Sciatic nerve (tissue), 2 donors: ENCODE results near the gene EPB41L5. TPM values are rescaled to one million over a fixed set of nuclear protein-coding genes. Genes with fewer than 3 reads are reported as not detected.
"Not testable (repeated sequence)": the region's sequence is repeated elsewhere in the genome, so short reads cannot be mapped to it uniquely, and the experiment has no call there.

Experiments used
- ATAC-seq: fragments of 200-7000 bp; cut with Tn5 transposase; one replicate; pipeline ENCODE4 v1.9.1; 2020; ENCODE audit warnings: mild to moderate bottlenecking, moderate library complexity
- DNase-seq: peaks from one replicate; pipeline ENCODE4 v3.0.0-alpha.2; 2020; ENCODE audit warnings: low spot score
- intact Hi-C: fragments of 100-400 bp; cut with DNase I; formaldehyde crosslinking; loops from one replicate; pipeline ENCODE4 v1.14.2; 2022
- total RNA-seq: library from RNA; stranded (reverse); fragmentation: NEBNext Ultra II Directional; extraction: Animal tissue kit (Norgen Biotek cat#: 25700); gene quantifications from one replicate; pipeline ENCODE4 v1.2.1, GENCODE V29; 2021
- donor health status: DM: no; HTN: no; CAD: no.
- donor health status: DM: no; HTN: no; CAD: no.

The EPB41L5 gene
- 25.3 TPM for total RNA-seq

DNA sequence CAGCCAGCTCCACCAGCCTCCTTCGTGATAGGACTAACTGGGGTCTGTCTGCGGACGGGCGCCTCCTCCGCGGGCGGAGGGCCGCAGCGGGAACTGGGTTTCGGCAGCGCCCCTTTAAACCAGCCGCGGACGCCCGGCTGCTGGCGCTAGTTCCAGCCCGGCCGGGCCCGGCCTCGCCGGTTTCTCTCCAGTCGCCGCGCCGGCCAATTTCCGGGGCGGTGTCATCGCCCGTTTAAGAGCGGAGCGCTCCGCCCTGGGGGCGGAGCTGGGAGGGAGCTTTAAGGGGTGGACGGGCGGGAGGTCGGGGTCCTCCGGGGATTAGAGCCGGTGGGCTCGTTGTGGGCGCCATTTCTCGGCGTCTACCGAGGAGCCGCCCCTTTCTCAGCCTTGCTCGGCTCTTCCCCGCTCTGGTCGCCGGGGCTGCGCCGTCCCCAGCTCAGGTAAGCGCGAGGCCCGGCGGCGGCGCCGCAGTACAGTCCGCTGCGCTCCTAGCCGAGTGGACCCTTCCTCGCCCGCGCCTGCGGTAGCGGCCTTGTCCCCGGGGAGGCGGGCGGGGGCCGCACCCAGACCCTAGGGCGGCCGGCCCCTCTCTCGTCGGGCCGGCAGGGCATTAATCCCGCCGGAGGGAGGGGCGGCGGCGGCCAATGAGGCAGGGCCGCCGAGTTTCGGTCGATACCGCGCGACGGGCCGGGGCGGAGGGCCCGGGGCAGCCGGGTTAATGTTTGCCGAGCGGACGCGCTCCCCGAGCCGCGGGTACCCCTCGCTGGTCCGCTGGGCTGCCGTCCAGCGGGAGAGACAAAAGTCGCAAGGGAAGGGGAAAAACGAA lies at the start of gene EPB41L5:
TSS of gene EPB41L5 (plus strand) at position 307 of the 826 bp plus-strand sequence. CDS start 6,008 bp downstream, outside the sequence.
- peak; percentile 98 for ATAC-seq
- intact Hi-C loops: no loop called here
- peak; percentile 93 for DNase-seq

GRCh38 chr2:119981896-119982295 lies 31.0 kb upstream of the EPB41L5 start:
- ATAC-seq: no peak
- intact Hi-C loops: no loop called here
- DNase-seq: no peak

DNA sequence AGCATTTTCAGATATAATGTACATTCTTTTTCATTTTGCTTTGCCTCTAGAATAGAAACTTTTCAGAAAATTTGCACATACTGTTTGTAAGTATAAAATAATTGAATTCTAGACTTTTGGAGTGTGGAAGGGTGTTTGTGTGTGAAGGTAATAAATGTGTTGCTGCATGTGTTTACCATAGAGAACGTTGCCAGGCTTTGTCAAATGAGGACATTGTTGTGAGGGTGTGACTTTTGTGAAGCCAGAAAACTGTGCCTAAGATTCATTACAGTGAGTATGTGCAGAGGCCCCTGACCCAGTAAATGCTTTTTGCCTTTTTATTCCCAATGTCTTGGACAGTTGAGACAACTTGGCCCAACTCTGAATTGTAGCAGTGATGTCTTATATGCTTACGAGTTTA lies 30.4 kb upstream of the EPB41L5 start:
- no peak for ATAC-seq
- intact Hi-C loops: no loop called here

DNA sequence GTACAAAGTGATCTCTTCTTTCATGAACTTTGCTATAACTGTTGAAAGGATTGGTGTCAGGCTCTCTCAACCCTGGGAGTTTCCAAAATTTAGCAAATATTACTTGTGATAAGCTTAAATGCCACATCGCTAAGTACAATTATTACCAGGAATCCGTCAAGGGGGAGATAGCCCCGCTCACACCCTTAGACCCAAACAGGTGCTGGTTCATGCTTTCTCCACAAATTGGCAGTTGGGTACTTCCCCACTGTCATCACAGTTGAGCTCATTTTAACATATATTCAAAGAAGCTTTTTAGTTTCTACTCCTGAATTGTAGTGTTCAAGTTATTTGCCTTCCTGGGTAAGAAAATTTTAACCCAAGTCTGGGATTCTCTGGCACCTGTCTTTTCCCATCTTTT lies 29.8 kb upstream of the EPB41L5 start:
- intact Hi-C loops: no loop called here
- ATAC-seq (no peak), DNase-seq (no peak)

More for the DNA sequence above, 30.4 kb upstream of the EPB41L5 start:
- no peak for DNase-seq

GRCh38 chr2:119996148-119996547 lies 16.7 kb upstream of the EPB41L5 start:
- ATAC-seq (no peak), DNase-seq (no peak)
- intact Hi-C loops: no loop called here

- ATAC-seq, DNase-seq, intact Hi-C loops: not testable (repeated sequence)
Observed at GRCh38 chr2:119996896-119997891, 15.7 kb upstream of the EPB41L5 start.

DNA sequence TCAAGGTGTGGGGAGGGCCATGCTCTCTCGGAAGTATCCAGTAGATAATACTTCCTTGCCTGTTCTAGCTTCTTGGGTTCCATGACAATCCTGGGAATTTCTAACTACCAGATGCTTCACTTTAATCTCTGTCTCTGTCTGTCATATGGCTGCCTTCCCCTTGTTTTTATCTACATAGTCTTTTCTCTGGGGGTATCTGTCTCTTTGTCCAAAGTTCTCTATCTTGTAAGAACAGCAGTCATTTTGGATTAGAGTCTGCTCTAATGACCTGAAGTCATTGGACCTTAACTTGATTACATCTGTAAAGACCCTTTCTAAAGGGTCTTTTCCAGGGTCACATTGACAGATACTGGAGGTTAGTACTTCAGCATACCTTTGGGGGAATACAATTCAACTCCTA lies 11.4 kb upstream of the EPB41L5 start:
- intact Hi-C loops: no loop called here
- no peak for ATAC-seq
- DNase-seq: no peak

- intact Hi-C loops: no loop called here
- DNase-seq: no peak
- no peak for ATAC-seq
Observed at GRCh38 chr2:120004254-120004653, 8.6 kb upstream of the EPB41L5 start.

DNA sequence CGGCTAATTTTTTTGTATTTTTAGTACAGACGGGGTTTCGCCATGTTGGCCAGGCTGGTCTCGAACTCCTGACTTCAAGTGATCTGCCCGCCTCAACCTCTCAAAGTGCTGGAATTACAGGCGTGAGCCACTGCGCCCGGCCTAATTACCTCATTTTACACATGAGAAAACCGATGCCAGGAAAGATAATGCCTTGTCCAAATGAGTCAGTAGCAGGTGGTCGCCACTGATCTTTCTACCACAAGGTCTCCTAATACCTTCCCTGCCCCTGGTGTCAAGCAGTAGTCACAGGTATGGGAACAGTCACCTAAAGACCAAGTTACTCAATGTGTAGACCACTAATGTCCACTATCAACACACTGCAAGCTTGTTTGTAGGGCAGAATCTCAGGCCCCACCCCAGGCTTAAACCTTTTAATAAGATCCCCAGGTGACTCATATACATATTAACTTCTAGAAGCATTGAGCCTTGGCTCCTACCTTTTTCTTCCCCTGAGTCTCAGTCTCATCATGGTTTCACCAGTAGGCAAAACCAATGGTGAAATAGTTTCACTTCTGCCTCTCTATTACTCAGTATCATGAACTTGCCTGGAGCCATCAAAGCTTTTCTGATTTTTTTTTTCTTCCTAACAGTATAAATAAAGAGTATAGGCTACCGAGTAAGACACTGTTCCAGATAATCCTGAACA lies 6.9 kb upstream of the EPB41L5 start:
- DNase-seq (no peak), ATAC-seq (no peak)
- intact Hi-C loops: no loop called here

GRCh38 chr2:120007851-120008250 lies 5.0 kb upstream of the EPB41L5 start:
- no peak for DNase-seq
- ATAC-seq: no peak
- intact Hi-C loops: no loop called here

- ATAC-seq: no peak
- DNase-seq: no peak
- intact Hi-C loops: no loop called here
Observed at GRCh38 chr2:120012363-120012762, 514 bp upstream of the EPB41L5 start.

DNA sequence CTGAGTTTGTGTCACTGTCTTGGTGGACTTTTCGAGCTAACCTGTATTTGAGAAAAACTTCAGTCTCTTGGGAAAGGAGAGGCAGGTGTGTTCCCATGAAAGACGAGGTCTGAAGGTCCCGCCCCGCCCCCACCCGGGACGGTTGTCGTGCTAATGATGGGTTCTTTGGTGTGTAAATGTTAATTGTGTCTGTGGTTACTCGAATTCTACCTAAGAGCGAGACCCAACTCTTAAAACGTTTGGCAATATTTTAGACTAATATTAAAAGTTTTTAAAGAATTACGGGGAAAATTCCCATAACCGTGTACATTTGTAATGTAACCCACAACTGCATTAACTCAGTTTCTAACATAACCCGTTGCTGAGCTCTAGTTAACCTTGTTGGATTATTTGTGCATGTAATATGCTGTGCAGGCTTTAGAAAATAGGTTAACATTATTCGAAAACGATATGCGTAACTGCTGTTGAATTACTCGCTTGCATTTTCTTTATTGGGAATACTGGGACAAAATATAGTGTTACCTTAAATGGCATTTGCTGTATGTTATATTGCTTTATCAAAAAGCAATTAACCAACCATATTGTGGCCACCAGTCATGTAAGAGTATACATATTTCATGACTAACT lies 833 bp downstream of the EPB41L5 start:
- no peak for DNase-seq
- intact Hi-C loops: no loop called here
- ATAC-seq: no peak

DNA sequence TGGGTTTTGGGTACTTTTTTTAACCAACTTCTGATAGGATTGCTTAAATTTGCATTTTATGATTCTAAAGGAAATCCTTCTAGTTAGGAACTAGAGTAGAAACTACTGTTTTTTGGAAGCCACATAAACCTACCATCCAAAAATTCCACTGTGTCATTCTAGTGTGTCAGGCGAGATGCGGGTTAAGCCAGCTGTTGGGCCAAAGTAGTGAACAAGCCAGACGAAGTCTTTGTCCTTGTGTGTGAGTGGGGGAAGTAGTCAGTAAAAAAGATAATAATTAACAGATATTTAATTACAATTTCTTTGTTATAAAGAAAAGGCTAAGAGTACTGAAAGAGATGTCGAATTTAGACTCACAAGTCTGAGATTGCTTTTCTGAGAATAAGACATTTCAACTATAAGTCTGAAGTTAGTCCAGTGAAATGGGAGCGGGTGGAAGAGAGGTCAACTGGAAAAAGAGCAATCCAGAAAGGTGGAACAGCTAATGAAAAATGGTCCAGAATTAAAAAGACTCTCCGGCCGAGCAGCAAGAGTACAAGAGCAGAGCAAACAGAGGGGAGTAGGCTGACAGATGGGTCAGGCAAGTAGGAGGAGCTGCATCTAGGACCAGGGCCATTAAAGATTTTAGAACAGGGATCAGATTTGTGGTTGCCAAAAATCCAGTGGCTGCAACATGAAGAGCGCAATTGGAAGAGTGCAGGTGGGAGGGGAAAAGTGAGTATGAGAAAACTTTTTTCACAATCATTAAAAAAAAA lies 1.5 kb downstream of the EPB41L5 start:
- intact Hi-C loops: no loop called here
- DNase-seq: no peak
- peak; percentile 35 for ATAC-seq

- DNase-seq (no peak), ATAC-seq (no peak)
- intact Hi-C loops: no loop called here
Observed at GRCh38 chr2:120016800-120017199, 3.9 kb downstream of the EPB41L5 start.

DNA sequence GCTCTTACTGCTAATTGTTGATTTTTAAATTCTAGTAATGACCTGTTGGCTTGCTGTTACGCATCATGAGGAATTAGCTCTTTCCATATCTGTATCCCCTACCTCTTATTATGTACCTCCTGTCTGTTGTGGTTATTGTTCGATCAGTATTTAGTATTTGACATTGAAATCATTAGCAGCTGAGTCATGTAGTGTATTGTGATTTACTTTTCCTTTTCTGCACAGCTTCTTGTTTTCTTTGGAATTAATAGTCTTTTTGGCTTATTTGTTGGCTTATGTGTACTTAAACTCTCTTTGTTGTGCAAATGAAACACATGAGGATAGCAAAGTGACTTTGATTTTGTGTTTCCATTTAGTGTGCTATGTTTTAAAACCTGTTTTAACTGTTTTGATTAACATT lies 4.3 kb downstream of the EPB41L5 start:
- no peak for ATAC-seq

DNA sequence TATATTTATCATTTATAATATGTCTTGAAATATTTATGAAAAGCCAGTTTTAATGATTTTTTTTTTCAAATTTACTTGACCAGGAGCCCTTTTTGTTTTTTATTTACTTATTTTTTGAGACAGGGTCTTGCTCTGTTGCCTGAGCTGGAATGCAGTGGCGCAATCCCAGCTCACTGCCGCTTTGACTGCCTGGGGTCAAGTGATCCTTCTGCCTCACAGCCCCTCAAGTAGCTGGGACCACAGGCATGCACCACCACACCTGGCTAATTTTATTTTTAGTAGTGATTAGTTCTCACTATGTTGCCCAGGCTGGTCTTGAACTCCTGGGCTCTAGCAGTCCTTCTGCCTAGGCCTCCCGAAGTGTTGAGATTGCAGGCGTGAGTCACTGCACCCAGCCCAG lies 5.7 kb downstream of the EPB41L5 start:
- DNase-seq: no peak
- no peak for ATAC-seq
- intact Hi-C loops: no loop called here

More for the DNA sequence above, 4.3 kb downstream of the EPB41L5 start:
- intact Hi-C loops: no loop called here
- DNase-seq: no peak

DNA sequence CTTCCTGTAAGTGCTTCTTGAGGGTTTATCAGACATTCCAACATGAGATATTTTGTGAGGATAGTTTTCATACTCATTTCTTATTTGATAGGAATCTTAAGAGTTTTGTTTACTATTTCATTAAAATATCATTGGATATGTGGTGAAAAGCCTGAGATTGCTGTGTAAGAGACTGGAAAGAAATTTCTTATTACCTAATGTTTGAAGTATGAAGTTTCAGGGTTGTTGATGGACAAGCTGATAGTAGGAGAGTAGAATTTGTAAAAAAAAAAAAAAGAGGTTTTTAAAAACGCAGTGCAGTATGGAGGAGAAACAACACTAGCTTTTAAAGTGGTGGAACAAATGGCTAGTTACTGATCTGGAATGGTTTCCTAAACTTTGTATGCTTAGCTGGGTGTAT lies 7.7 kb downstream of the EPB41L5 start:
- intact Hi-C loops: no loop called here
- DNase-seq: no peak
- ATAC-seq: no peak

DNA sequence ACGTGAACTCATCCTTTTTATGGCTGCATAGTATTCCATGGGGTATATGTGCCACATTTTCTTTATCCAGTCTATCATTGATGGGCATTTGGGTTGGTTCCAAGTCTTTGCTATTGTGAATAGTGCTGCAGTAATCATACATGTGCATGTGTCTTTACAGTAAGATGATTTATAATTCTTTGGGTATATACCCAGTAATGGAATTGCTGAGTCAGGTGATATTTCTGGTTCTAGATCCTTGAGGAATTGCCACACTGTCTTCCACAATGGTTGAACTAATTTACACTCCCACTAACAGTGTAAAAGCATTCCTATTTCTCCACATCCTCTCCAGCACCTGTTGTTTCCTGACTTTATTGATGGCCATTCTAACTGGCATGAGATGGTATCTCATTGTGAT lies 9.6 kb downstream of the EPB41L5 start:
- intact Hi-C loops, ATAC-seq, DNase-seq: not testable (repeated sequence)
